Right renal pelvis (tissue), 4 donors: ENCODE data around the gene CCDC137. TPM values are rescaled to one million over a fixed set of nuclear protein-coding genes. Genes with fewer than 3 reads are reported as not detected.
"Not testable (repeated sequence)": the region's sequence is repeated elsewhere in the genome, so short reads cannot be mapped to it uniquely, and the experiment has no call there.

ENCODE experiments used
- DNase-seq, 4 donors: peaks; one replicate each; pipeline ENCODE4 v3.0.0-alpha.2; 2013; ENCODE audit warnings: low read depth in 4 of 4, low spot score in 3 of 4, missing footprints in 1 of 4
- polyA plus RNA-seq, 4 donors: library from polyadenylated mRNA; unstranded; fragments of 120-200 nt; gene quantifications; one replicate each; pipeline ENCODE4 v1.2.1, GENCODE V29; 2013; ENCODE audit not compliant: insufficient read length in 4 of 4

Gene CCDC137
- 10 to 100 TPM; 12.7 to 17.5 (median 14.1) TPM for polyA plus RNA-seq

- peak; percentile 89 to 92 (median 91) for DNase-seq
Measured at GRCh38 chr17:81666342-81667191, at the start of gene CCDC137, which contains the start of gene OXLD1. TSS of gene CCDC137 (plus strand) at chr17:81666737. CDS start at chr17:81666767, 30 bp downstream. TSS of gene OXLD1 (minus strand) at chr17:81666605. CDS start at chr17:81666577, 28 bp downstream.

GRCh38 chr17:81616877-81617276 is 49.7 kb upstream of the CCDC137 start:
- DNase-seq: no peak

GRCh38 chr17:81618307-81618706 is 48.2 kb upstream of the CCDC137 start:
- DNase-seq: not testable (repeated sequence)

GRCh38 chr17:81621494-81622130 is 44.9 kb upstream of the CCDC137 start:
- no peak for DNase-seq

GRCh38 chr17:81630274-81630673 is 36.3 kb upstream of the CCDC137 start:
- no peak for DNase-seq

- DNase-seq: no peak
Measured at GRCh38 chr17:81631482-81631881, 35.1 kb upstream of the CCDC137 start.

GRCh38 chr17:81635431-81635830 is 31.1 kb upstream of the CCDC137 start:
- no peak for DNase-seq

GRCh38 chr17:81635973-81636504 is 30.5 kb upstream of the CCDC137 start:
- DNase-seq: no peak

GRCh38 chr17:81636505-81637288 is 29.8 kb upstream of the CCDC137 start, which contains the start of the genes NPLOC4 and TSPAN10:
TSS of gene NPLOC4 (minus strand) at chr17:81637112. CDS start at chr17:81636930, 182 bp downstream.
TSS of gene TSPAN10 (plus strand) at chr17:81637196. CDS start at chr17:81642413, 5,217 bp downstream.
- peak; percentile 73 to 83 (median 78) for DNase-seq

GRCh38 chr17:81638683-81639082 is 27.9 kb upstream of the CCDC137 start:
- no peak for DNase-seq

- DNase-seq: no peak
Measured at GRCh38 chr17:81640011-81640410, 26.5 kb upstream of the CCDC137 start.

- no peak for DNase-seq
Measured at GRCh38 chr17:81641825-81642489, 24.6 kb upstream of the CCDC137 start.

GRCh38 chr17:81644496-81644895 is 22.0 kb upstream of the CCDC137 start:
- no peak for DNase-seq

- DNase-seq: no peak
Measured at GRCh38 chr17:81644976-81645952, 21.3 kb upstream of the CCDC137 start.

- no peak for DNase-seq
Measured at GRCh38 chr17:81646869-81647600, 19.5 kb upstream of the CCDC137 start.

GRCh38 chr17:81647640-81648012 is 18.9 kb upstream of the CCDC137 start:
- no peak for DNase-seq

- no peak for DNase-seq
Measured at GRCh38 chr17:81648013-81648706, 18.4 kb upstream of the CCDC137 start.
